Glutamatergic neuron (in vitro differentiated cells): ENCODE measurements around the gene ARHGEF2. TPM values are rescaled to one million over a fixed set of nuclear protein-coding genes. Genes with fewer than 3 reads are reported as not detected.

Source experiments
- DNase-seq: peaks from one replicate; pipeline ENCODE4 v3.0.0; 2022
- H3K27ac Mint-ChIP-seq: one replicate; pipeline ENCODE4 v1.8.0; 2020; ENCODE audit warnings: mild to moderate bottlenecking, mixed read lengths, inconsistent platforms; ENCODE audit not compliant: unreplicated experiment
- H3K27me3 Mint-ChIP-seq: one replicate; pipeline ENCODE4 v1.8.0; 2020; ENCODE audit warnings: mild to moderate bottlenecking, moderate library complexity, mixed read lengths, inconsistent platforms; ENCODE audit not compliant: unreplicated experiment
- H3K36me3 Mint-ChIP-seq: one replicate; pipeline ENCODE4 v1.8.0; 2020; ENCODE audit warnings: mild to moderate bottlenecking, mixed read lengths, inconsistent platforms; ENCODE audit not compliant: unreplicated experiment
- H3K4me1 Mint-ChIP-seq: one replicate; pipeline ENCODE4 v1.8.0; 2020; ENCODE audit warnings: mild to moderate bottlenecking, low read depth, mixed read lengths, inconsistent platforms; ENCODE audit not compliant: unreplicated experiment
- H3K4me3 Mint-ChIP-seq: one replicate; pipeline ENCODE4 v1.8.0; 2020; ENCODE audit warnings: mild to moderate bottlenecking, mixed read lengths, inconsistent platforms; ENCODE audit not compliant: unreplicated experiment
- H3K9me3 Mint-ChIP-seq: one replicate; pipeline ENCODE4 v1.8.0; 2020; ENCODE audit warnings: mild to moderate bottlenecking, moderate library complexity, mixed read lengths, inconsistent platforms; ENCODE audit not compliant: unreplicated experiment
- CTCF ChIP-seq: fragments of 200-600 bp; sonication (generic); IDR thresholded peaks from one replicate; pipeline ENCODE4 v1.5.0; 2021; ENCODE audit not compliant: partially characterized antibody, unreplicated experiment
- microRNA-seq: library from miRNA; unstranded; fragments of <30 nt; microRNA quantifications from one replicate; pipeline ENCODE4, GENCODE V29; 2020; ENCODE audit not compliant: unreplicated experiment
- total RNA-seq: library from RNA; stranded (reverse); fragmentation: NEBNext Ultra II Directional; extraction: Animal tissue kit (Norgen Biotek cat#: 25700); gene quantifications from one replicate; pipeline ENCODE4 v1.2.1, GENCODE V29; 2021; ENCODE audit not compliant: unreplicated experiment

The ARHGEF2 gene
- total RNA-seq, 1 donor from 2014 or later: 222 TPM

- TF ChIP-seq CTCF: no peak
- Mint-ChIP-seq H3K4me1 (no peaks in the 10 kb centered on the region), H3K27ac (no peak overlapping the region), H3K36me3 (no peaks in the 10 kb centered on the region), H3K9me3 (no peaks in the 10 kb centered on the region), H3K4me3 (no peak overlapping the region), H3K27me3 (no peaks in the 10 kb centered on the region)
- no peak for DNase-seq
Observed at GRCh38 chr1:155899683-155900082, 78.7 kb downstream of the ARHGEF2 start.

- no peak for DNase-seq
- H3K27me3 Mint-ChIP-seq: no peaks in the 10 kb centered on the region
- H3K27ac Mint-ChIP-seq: no peak overlapping the region
- no peak for TF ChIP-seq CTCF
- H3K4me1 Mint-ChIP-seq: no peaks in the 10 kb centered on the region
- H3K9me3 Mint-ChIP-seq: no peaks in the 10 kb centered on the region
- no peak overlapping the region for H3K4me3 Mint-ChIP-seq
- H3K36me3 Mint-ChIP-seq: no peaks in the 10 kb centered on the region
Observed at GRCh38 chr1:155898888-155899287, 79.5 kb downstream of the ARHGEF2 start.

GRCh38 chr1:155897746-155898145, 80.6 kb downstream of the ARHGEF2 start:
- no peak for TF ChIP-seq CTCF
- H3K36me3 Mint-ChIP-seq: no peaks in the 10 kb centered on the region

More at GRCh38 chr1:155897746-155898145, 80.6 kb downstream of the ARHGEF2 start:
- Mint-ChIP-seq H3K27ac (no peak overlapping the region), H3K4me3 (no peak overlapping the region), H3K4me1 (no peaks in the 10 kb centered on the region), H3K9me3 (no peaks in the 10 kb centered on the region), H3K27me3 (peaks cover 3% of the 10 kb centered on the region)
- no peak for DNase-seq

Small RNA genes within 50 kb of the gene (microRNA-seq; reads per million reads assigned to microRNA genes)
- gene MIR6738: 1.1 reads per million

Other genes starting within 250 kb of the ARHGEF2 start
- 82.8 TPM for gene GON4L, start 121.3 kb downstream of the ARHGEF2 start, total RNA-seq
- gene SYT11, start 119.0 kb downstream of the ARHGEF2 start, total RNA-seq: 419 TPM
- 35.9 TPM for gene RIT1, start 67.2 kb downstream of the ARHGEF2 start, total RNA-seq
- 51.8 TPM for gene KHDC4, start 44.1 kb downstream of the ARHGEF2 start, total RNA-seq
- gene RXFP4, start 36.9 kb downstream of the ARHGEF2 start, total RNA-seq: not detected
- gene SSR2, start 42.4 kb upstream of the ARHGEF2 start, total RNA-seq: 199 TPM
- 52.4 TPM for gene UBQLN4, start 75.3 kb upstream of the ARHGEF2 start, total RNA-seq
- 47.0 TPM for gene LAMTOR2, start 76.2 kb upstream of the ARHGEF2 start, total RNA-seq
- not detected for gene RAB25, start 82.6 kb upstream of the ARHGEF2 start, total RNA-seq
- gene MEX3A, start 103.9 kb upstream of the ARHGEF2 start, total RNA-seq: 114 TPM
- gene LMNA, start 136.2 kb upstream of the ARHGEF2 start, total RNA-seq: 47.7 TPM
- gene SEMA4A, start 175.0 kb upstream of the ARHGEF2 start, total RNA-seq: 4.0 TPM
- 66.0 TPM for gene SLC25A44, start 215.6 kb upstream of the ARHGEF2 start, total RNA-seq
- 31.6 TPM for gene PMF1, start 234.5 kb upstream of the ARHGEF2 start, total RNA-seq